Cerebellar nuclear complex (tissue), 1 donor: Measurements from ENCODE around the gene RARRES2.
A peak's percentile ranks its signal among the peaks of the same experiment; 100 is the strongest.

Experiments
- DNase-seq, 2 experiments: peaks; one replicate each; lab custom pipeline; 2025; lab: John Stamatoyannopoulos, UW

Gene RARRES2

GRCh38 chr7:150376560-150376959 lies 35.1 kb upstream of the RARRES2 start:
- no peak for DNase-seq

GRCh38 chr7:150375662-150376521 lies 34.5 kb upstream of the RARRES2 start:
- DNase-seq, result no peak

- DNase-seq, result no peak
Measured at GRCh38 chr7:150374472-150374871, 33.0 kb upstream of the RARRES2 start.

GRCh38 chr7:150374026-150374425 lies 32.6 kb upstream of the RARRES2 start:
- DNase-seq, result no peak

GRCh38 chr7:150373049-150373801 lies 31.8 kb upstream of the RARRES2 start:
- DNase-seq, result no peak

- no peak for DNase-seq
Measured at GRCh38 chr7:150372271-150373048, 31.0 kb upstream of the RARRES2 start.

GRCh38 chr7:150371996-150372270 lies 30.5 kb upstream of the RARRES2 start:
- no peak for DNase-seq

GRCh38 chr7:150371131-150371995 lies 29.9 kb upstream of the RARRES2 start:
- no peak for DNase-seq

GRCh38 chr7:150370612-150371071 lies 29.2 kb upstream of the RARRES2 start:
- DNase-seq, result no peak

- no peak for DNase-seq
Measured at GRCh38 chr7:150369748-150370501, 28.5 kb upstream of the RARRES2 start.

- DNase-seq, result no peak
Measured at GRCh38 chr7:150368884-150369747, 27.7 kb upstream of the RARRES2 start.

GRCh38 chr7:150368096-150368883 lies 26.9 kb upstream of the RARRES2 start, which contains the start of gene REPIN1:
Gene REPIN1 (plus strand): TSS chr7:150368822. CDS start chr7:150369712, 890 bp downstream.
- DNase-seq, result peak in 1 of 2 experiments; percentile 19

GRCh38 chr7:150367677-150368095 lies 26.3 kb upstream of the RARRES2 start:
- DNase-seq, result peak in 1 of 2 experiments; percentile 45

GRCh38 chr7:150365673-150366398 lies 24.4 kb upstream of the RARRES2 start:
- no peak for DNase-seq

GRCh38 chr7:150365194-150365593 lies 23.8 kb upstream of the RARRES2 start:
- DNase-seq, result no peak

- DNase-seq, result no peak
Measured at GRCh38 chr7:150363872-150364271, 22.4 kb upstream of the RARRES2 start.

- no peak for DNase-seq
Measured at GRCh38 chr7:150363370-150363769, 21.9 kb upstream of the RARRES2 start.
